SHP77 treated with DMSO at 0.1 percent for 48 hours (cell line): ENCODE results near the gene AOPEP.
"Not testable (repeated sequence)": the region's sequence is repeated elsewhere in the genome, so short reads cannot be mapped to it uniquely, and the experiment has no call there.

Experiments
- DNase-seq: peaks from one replicate; lab custom pipeline; 2025; lab: John Stamatoyannopoulos, UW

AOPEP gene

GRCh38 chr9:94818178-94818541 is 91.7 kb downstream of the AOPEP start:
- no peak for DNase-seq

- no peak for DNase-seq
These were observed 92.7 kb downstream of the AOPEP start for GRCh38 chr9:94819161-94819687.

- DNase-seq, result no peak
These were observed 94.8 kb downstream of the AOPEP start for GRCh38 chr9:94821098-94821887.

GRCh38 chr9:94822273-94822672 is 95.8 kb downstream of the AOPEP start:
- no peak for DNase-seq

GRCh38 chr9:94823710-94824109 is 97.2 kb downstream of the AOPEP start:
- no peak for DNase-seq

GRCh38 chr9:94824411-94824810 is 97.9 kb downstream of the AOPEP start:
- DNase-seq, result no peak

- no peak for DNase-seq
These were observed 98.6 kb downstream of the AOPEP start for GRCh38 chr9:94824913-94825610.

GRCh38 chr9:94825611-94825958 is 99.1 kb downstream of the AOPEP start:
- no peak for DNase-seq

- DNase-seq, result no peak
These were observed 99.5 kb downstream of the AOPEP start for GRCh38 chr9:94826044-94826443.

GRCh38 chr9:94826644-94827410 is 100.3 kb downstream of the AOPEP start:
- no peak for DNase-seq

- no peak for DNase-seq
These were observed 101.2 kb downstream of the AOPEP start for GRCh38 chr9:94827584-94828304.

GRCh38 chr9:94829380-94830070 is 103.0 kb downstream of the AOPEP start:
- DNase-seq, result no peak

GRCh38 chr9:94830071-94830604 is 103.6 kb downstream of the AOPEP start:
- not testable (repeated sequence) for DNase-seq

GRCh38 chr9:94833802-94834201 is 107.3 kb downstream of the AOPEP start:
- DNase-seq, result no peak

- no peak for DNase-seq
These were observed 110.9 kb downstream of the AOPEP start for GRCh38 chr9:94837404-94837803.

- no peak for DNase-seq
These were observed 112.9 kb downstream of the AOPEP start for GRCh38 chr9:94839398-94839797.

GRCh38 chr9:94840738-94841137 is 114.2 kb downstream of the AOPEP start:
- DNase-seq, result no peak

GRCh38 chr9:94843134-94843533 is 116.6 kb downstream of the AOPEP start:
- DNase-seq, result no peak

- no peak for DNase-seq
These were observed 120.2 kb downstream of the AOPEP start for GRCh38 chr9:94846739-94847138.

- DNase-seq, result no peak
These were observed 121.0 kb downstream of the AOPEP start for GRCh38 chr9:94847486-94847885.

GRCh38 chr9:94848791-94849190 is 122.3 kb downstream of the AOPEP start:
- not testable (repeated sequence) for DNase-seq
